H1 (cell line): ENCODE data around the gene SCUBE2.

Experiments
- ASH2L ChIP-seq: fragments of 200-600, 300-600 bp; sonication (generic); IDR thresholded peaks from one replicate; pipeline ENCODE4 v1.7.1; 2017; ENCODE audit warnings: low read length
- CBX8 ChIP-seq: fragments of 300-800, 300-1000 bp; sonication (generic); IDR thresholded peaks from 2 replicates; pipeline ENCODE4 v1.7.1; 2016; ENCODE audit warnings: low read depth, low read length, borderline replicate concordance
- CREB1 ChIP-seq: IDR thresholded peaks from 2 replicates; pipeline ENCODE4 v1.6.1; 2012; ENCODE audit warnings: inconsistent platforms
- CTCF ChIP-seq, 3 experiments: IDR thresholded peaks; 1 replicate in 2 of 3; 2 replicates in 1 of 3; pipeline versions ENCODE4 v1.5.1 to v1.6.1; 2011; ENCODE audit warnings: low read length in 3 of 3, mild to moderate bottlenecking in 3 of 3, inconsistent platforms in 2 of 3, low read depth in 1 of 3, moderate library complexity in 1 of 3; ENCODE audit not compliant: insufficient read depth in 1 of 3; ENCODE audit errors: control extremely low read depth in 1 of 3
- FOSL1 ChIP-seq: IDR thresholded peaks from 2 replicates; pipeline ENCODE4 v1.6.1; 2011; ENCODE audit warnings: mild to moderate bottlenecking, low read depth, low read length, moderate library complexity; ENCODE audit not compliant: insufficient read depth
- MAFK ChIP-seq: IDR thresholded peaks from 2 replicates; pipeline ENCODE4 v1.6.1; 2012; ENCODE audit warnings: low read depth, mild to moderate bottlenecking, improper control_type of control experiment, low read length
- SIN3A ChIP-seq, 2 experiments: IDR thresholded peaks in 1 of 2; conservative IDR thresholded peaks in 1 of 2; 2 replicates each; pipeline ENCODE4 v1.6.1; 2011 to 2012; ENCODE audit warnings: low read length in 2 of 2, improper control_type of control experiment in 1 of 2, low read depth in 1 of 2, mild to moderate bottlenecking in 1 of 2
- SP1 ChIP-seq: IDR thresholded peaks from 2 replicates; pipeline ENCODE4 v1.6.1; 2011; ENCODE audit warnings: low read depth, low read length
- TF ChIP-seq, protein P1 (sequence below): IDR thresholded peaks from 2 replicates; pipeline ENCODE4 v1.6.1; 2012; ENCODE audit warnings: inconsistent platforms

GRCh38 chr11:9003573-9004182, 87.7 kb downstream of the SCUBE2 start, which contains the start of gene NRIP3:
- TF ChIP-seq SIN3A (conservative IDR thresholded peaks at IDR 0.05 in 1 of 2, IDR thresholded peaks at IDR 0.05 in 1 of 2; ENCODE audit: low read depth in 1 of 2, low read length in 2 of 2) (no peak), ASH2L (peak; percentile 61), SP1 (no peak), MAFK (no peak), CTCF (IDR thresholded peaks at IDR 0.05; ENCODE audit: control extremely low read depth in 1 of 3, insufficient read depth in 1 of 3, low read depth in 1 of 3, low read length in 3 of 3) (no peak), CBX8 (no peak), CREB1 (peak; percentile 47; the same call in 1 of the 2 replicates), FOSL1 (no peak)
- TF ChIP-seq, protein P1, sequence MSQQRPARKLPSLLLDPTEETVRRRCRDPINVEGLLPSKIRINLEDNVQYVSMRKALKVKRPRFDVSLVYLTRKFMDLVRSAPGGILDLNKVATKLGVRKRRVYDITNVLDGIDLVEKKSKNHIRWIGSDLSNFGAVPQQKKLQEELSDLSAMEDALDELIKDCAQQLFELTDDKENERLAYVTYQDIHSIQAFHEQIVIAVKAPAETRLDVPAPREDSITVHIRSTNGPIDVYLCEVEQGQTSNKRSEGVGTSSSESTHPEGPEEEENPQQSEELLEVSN, result peak; percentile 76
